A549 (cell line): ENCODE results near the gene SPATA25.

Source experiments
- CBX8 ChIP-seq: fragments of 200-600 bp; sonication (generic); IDR thresholded peaks from 2 replicates; pipeline ENCODE4 v1.6.1; 2016
- CHD2 ChIP-seq: fragments of 150-350 bp; IDR thresholded peaks from 2 replicates; pipeline ENCODE4 v1.6.1; 2014; ENCODE audit warnings: low read length; ENCODE audit not compliant: partially characterized antibody
- CTCF ChIP-seq: fragments of >200 bp; sonication (Bioruptor Twin); formaldehyde crosslinking; IDR thresholded peaks from 3 replicates; pipeline ENCODE4 v1.5.1; 2016
- EP300 ChIP-seq, 2 experiments: fragments of >200 bp; sonication (Bioruptor Twin); formaldehyde crosslinking; IDR thresholded peaks; 2 replicates in 1 of 2; 3 replicates in 1 of 2; pipeline ENCODE4 v1.6.1; 2016 to 2017
- ESRRA ChIP-seq: fragments of 150-350 bp; IDR thresholded peaks from 2 replicates; pipeline ENCODE4 v1.6.1; 2014; ENCODE audit warnings: mild to moderate bottlenecking, low read length, borderline replicate concordance
- HMGXB4 ChIP-seq: fragments of 250-450 bp; sonication (Bioruptor Pico); IDR thresholded peaks from 2 replicates; pipeline ENCODE4 v1.5.0; 2021; ENCODE audit warnings: mild to moderate bottlenecking, moderate library complexity, borderline replicate concordance
- KDM5A ChIP-seq: fragments of 200-600 bp; sonication (generic); IDR thresholded peaks from 2 replicates; pipeline ENCODE4 v1.6.1; 2016; ENCODE audit warnings: antibody characterized with exemption, mild to moderate bottlenecking
- MAFK ChIP-seq: fragments of 450-650 bp; IDR thresholded peaks from 2 replicates; pipeline ENCODE4 v1.6.1; 2014; ENCODE audit not compliant: partially characterized antibody
- MAX ChIP-seq: IDR thresholded peaks from 2 replicates; pipeline ENCODE4 v1.6.1; 2012
- POLR2A ChIP-seq: IDR thresholded peaks from 2 replicates; pipeline ENCODE4 v1.6.1; 2012; ENCODE audit warnings: mild to moderate bottlenecking, low read length
- ZC3H11A ChIP-seq: fragments of 450-650 bp; IDR thresholded peaks from 2 replicates; pipeline ENCODE4 v1.6.1; 2014; ENCODE audit warnings: antibody characterized with exemption, mild to moderate bottlenecking

- TF ChIP-seq MAX (no peak), CTCF (no peak), POLR2A (no peak), ZC3H11A (no peak), CHD2 (no peak), CBX8 (no peak), ESRRA (no peak), MAFK (no peak), EP300 (IDR thresholded peaks at IDR 0.05) (no peak), KDM5A (no peak), HMGXB4 (no peak)
Measured at GRCh38 chr20:45898285-45898684, 10.9 kb upstream of the SPATA25 start.
